ENCODE results near the gene TMEM178A.

DNA sequence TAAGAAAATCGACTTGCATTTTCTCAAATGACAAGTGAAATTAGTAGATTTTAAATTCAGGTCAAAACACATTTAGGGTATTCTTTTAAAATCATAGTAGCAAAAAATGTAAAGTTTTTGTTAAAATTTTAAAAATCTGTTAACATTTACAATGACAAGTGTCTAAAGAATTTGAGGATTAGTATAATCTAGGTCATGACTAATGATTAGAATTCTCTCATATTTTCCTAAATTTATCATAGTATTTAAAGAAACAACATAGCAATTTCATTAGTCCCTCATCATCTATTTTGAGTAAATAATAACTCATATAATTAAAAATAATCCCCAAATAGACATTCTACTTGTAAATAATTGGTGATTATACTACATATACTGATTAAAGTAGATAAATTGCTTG lies 89.7 kb downstream of the TMEM178A start:
- TF ChIP-seq CTCF (IDR thresholded peaks at IDR 0.05; ENCODE audit: borderline replicate concordance, extremely low read depth, low read length, poor library complexity, severe bottlenecking): no peak
- no peak for TF ChIP-seq EZH2 (IDR thresholded peaks at IDR 0.05; ENCODE audit: borderline replicate concordance, low read depth, low read length, severe bottlenecking)
